IMR-90 (cell line): ENCODE measurements around the gene CCDC97.

Experiments
- CTCF ChIP-seq: conservative IDR thresholded peaks from 2 replicates; pipeline ENCODE4 v1.5.1; 2012; ENCODE audit warnings: mild to moderate bottlenecking, low read depth, low read length, improper control_type of control experiment
- MAZ ChIP-seq: IDR thresholded peaks from 2 replicates; pipeline ENCODE4 v1.6.1; 2012; ENCODE audit warnings: low read depth, mild to moderate bottlenecking, low read length, improper control_type of control experiment, moderate library complexity, borderline replicate concordance
- MXI1 ChIP-seq: IDR thresholded peaks from 2 replicates; pipeline ENCODE4 v1.6.1; 2012; ENCODE audit warnings: low read depth, mild to moderate bottlenecking, low read length, moderate library complexity, borderline replicate concordance
- POLR2A ChIP-seq: IDR thresholded peaks from 2 replicates; pipeline ENCODE4 v1.6.1; 2012; ENCODE audit warnings: mild to moderate bottlenecking, low read depth, low read length
- RAD21 ChIP-seq: IDR thresholded peaks from 2 replicates; pipeline ENCODE4 v1.6.1; 2012; ENCODE audit warnings: low read length, improper control_type of control experiment
- RFX5 ChIP-seq: IDR thresholded peaks from 2 replicates; pipeline ENCODE4 v1.8.0; 2012; ENCODE audit warnings: low read depth, mild to moderate bottlenecking, low read length, moderate library complexity
- SMC3 ChIP-seq: fragments of 150-350 bp; IDR thresholded peaks from 2 replicates; pipeline ENCODE4 v1.6.1; 2016; ENCODE audit warnings: low read depth, mild to moderate bottlenecking, antibody characterized with exemption, low read length, moderate library complexity
- USF2 ChIP-seq: fragments of 150-350 bp; IDR thresholded peaks from 2 replicates; pipeline ENCODE4 v1.6.1; 2017; ENCODE audit warnings: mild to moderate bottlenecking, antibody characterized with exemption, low read length, low read depth

- TF ChIP-seq CTCF: no peak
- TF ChIP-seq POLR2A: no peak
- TF ChIP-seq RAD21: no peak
- TF ChIP-seq SMC3: no peak
- TF ChIP-seq MXI1: no peak
- TF ChIP-seq MAZ: no peak
- TF ChIP-seq USF2: no peak
- TF ChIP-seq RFX5: no peak
Observed at GRCh38 chr19:41296433-41296871, 13.5 kb upstream of the CCDC97 start.
